Measurements from ENCODE around the gene DTWD2. TPM values are rescaled to one million over a fixed set of nuclear protein-coding genes. Genes with fewer than 3 reads are reported as not detected.
A peak's percentile ranks its signal among the peaks of the same experiment; 100 is the strongest.

DTWD2 gene
- total and polyA plus RNA-seq, 2 experiments from 2014 or later: 4.1 to 15.4 TPM

GRCh38 chr5:119022017-119022745, 33.8 kb upstream of the DTWD2 start:
- no peak overlapping the region for H3K27ac Mint-ChIP-seq
- peak; percentile 58 for DNase-seq (ENCODE audit: low spot score)
- H3K9me3 Mint-ChIP-seq: peaks cover 16% of the 10 kb centered on the region; the same call in 1 of the 3 replicates
- no peak overlapping the region for H2AFZ ChIP-seq
- H3K36me3 ChIP-seq (ENCODE audit: insufficient read depth): no peaks in the 10 kb centered on the region; the same call in 1 of the 2 replicates
- peaks cover 1% of the 10 kb centered on the region for H3K27me3 Mint-ChIP-seq (ENCODE audit: insufficient read depth, low read depth, poor library complexity)
- H3K27ac ChIP-seq (ENCODE audit: low read depth): no peak overlapping the region
- H3K36me3 Mint-ChIP-seq (ENCODE audit: low read depth): no peaks in the 10 kb centered on the region; the same call in 2 of the 3 replicates
- no peaks in the 10 kb centered on the region for H4K20me1 ChIP-seq (replicated peaks; ENCODE audit: insufficient read depth)
- TF ChIP-seq JUNB (IDR thresholded peaks at IDR 0.05; ENCODE audit: unreplicated experiment) (no peak), CTCF (conservative IDR thresholded peaks at IDR 0.05; ENCODE audit: low read depth in 2 of 2) (peak; percentile 67 to 74)
- ATAC-seq: peak; percentile 72
- no peak overlapping the region for H3K4me3 ChIP-seq
- H3K4me1 ChIP-seq (ENCODE audit: insufficient read depth): no peaks in the 10 kb centered on the region
- H3K79me2 ChIP-seq (replicated peaks; ENCODE audit: insufficient read depth): no peaks in the 10 kb centered on the region
- no peak overlapping the region for H3K4me3 Mint-ChIP-seq
- H3K4me1 Mint-ChIP-seq: peaks cover 3% of the 10 kb centered on the region; the same call in 2 of the 3 replicates
- no peaks in the 10 kb centered on the region for H3K27me3 ChIP-seq (ENCODE audit: insufficient read depth)
- H3K9me2 ChIP-seq (ENCODE audit: insufficient read depth): no peaks in the 10 kb centered on the region
- H3K4me2 ChIP-seq: no peak overlapping the region
- no peaks in the 10 kb centered on the region for H3F3A ChIP-seq (replicated peaks; ENCODE audit: low read depth)

GRCh38 chr5:119021149-119021732, 32.9 kb upstream of the DTWD2 start:
- Histone ChIP-seq H3F3A (replicated peaks; ENCODE audit: low read depth) (no peaks in the 10 kb centered on the region), H2AFZ (0 out of 2 replicates have a peak overlapping the region, but pooled peaks have one; percentile 2), H3K79me2 (replicated peaks; ENCODE audit: insufficient read depth) (no peaks in the 10 kb centered on the region), H3K4me1 (ENCODE audit: insufficient read depth) (no peaks in the 10 kb centered on the region), H3K36me3 (ENCODE audit: insufficient read depth) (no peaks in the 10 kb centered on the region; the same call in 1 of the 2 replicates), H3K27ac (ENCODE audit: low read depth) (no peak overlapping the region), H3K9me2 (ENCODE audit: insufficient read depth) (no peaks in the 10 kb centered on the region), H3K4me2 (no peak overlapping the region), H4K20me1 (replicated peaks; ENCODE audit: insufficient read depth) (no peaks in the 10 kb centered on the region), H3K27me3 (ENCODE audit: insufficient read depth) (no peaks in the 10 kb centered on the region), H3K4me3 (no peak overlapping the region)
- DNase-seq (ENCODE audit: low spot score) (no peak), ATAC-seq (no peak)
- Mint-ChIP-seq H3K4me1 (peaks cover 3% of the 10 kb centered on the region; the same call in 2 of the 3 replicates), H3K9me3 (peaks cover 16% of the 10 kb centered on the region; the same call in 1 of the 3 replicates), H3K27ac (no peak overlapping the region), H3K4me3 (no peak overlapping the region), H3K36me3 (ENCODE audit: low read depth) (no peaks in the 10 kb centered on the region; the same call in 2 of the 3 replicates), H3K27me3 (ENCODE audit: insufficient read depth, low read depth, poor library complexity) (peaks cover 1% of the 10 kb centered on the region)
- TF ChIP-seq EZH2phosphoT487 (IDR thresholded peaks at IDR 0.05; ENCODE audit: unreplicated experiment) (no peak), CTCF (conservative IDR thresholded peaks at IDR 0.05; ENCODE audit: low read depth in 2 of 2) (no peak), JUNB (IDR thresholded peaks at IDR 0.05; ENCODE audit: unreplicated experiment) (no peak), NANOG (IDR thresholded peaks at IDR 0.05; ENCODE audit: borderline replicate concordance) (no peak), ZNF462 (CRISPR knock-in tag; IDR thresholded peaks at IDR 0.05) (no peak), EZH2 (IDR thresholded peaks at IDR 0.05; ENCODE audit: low read depth, unreplicated experiment) (no peak), ZNF114 (CRISPR knock-in tag; IDR thresholded peaks at IDR 0.05) (no peak), POLR2AphosphoS5 (IDR thresholded peaks at IDR 0.05; ENCODE audit: low read depth) (no peak)
